Sciatic nerve (tissue), 2 donors: Measurements from ENCODE around the gene NKAIN1. TPM values are rescaled to one million over a fixed set of nuclear protein-coding genes. Genes with fewer than 3 reads are reported as not detected.
"Not testable (repeated sequence)": the region's sequence is repeated elsewhere in the genome, so short reads cannot be mapped to it uniquely, and the experiment has no call there.

ENCODE experiments used
- ATAC-seq: fragments of 200-7000 bp; cut with Tn5 transposase; one replicate; pipeline ENCODE4 v1.9.1; 2020; ENCODE audit warnings: mild to moderate bottlenecking, moderate library complexity
- DNase-seq: peaks from one replicate; pipeline ENCODE4 v3.0.0-alpha.2; 2020; ENCODE audit warnings: low spot score
- intact Hi-C: fragments of 100-400 bp; cut with DNase I; formaldehyde crosslinking; loops from one replicate; pipeline ENCODE4 v1.14.2; 2022
- total RNA-seq: library from RNA; stranded (reverse); fragmentation: NEBNext Ultra II Directional; extraction: Animal tissue kit (Norgen Biotek cat#: 25700); gene quantifications from one replicate; pipeline ENCODE4 v1.2.1, GENCODE V29; 2021
- donor health status: DM: no; HTN: no; CAD: no.
- donor health status: DM: no; HTN: no; CAD: no.

Gene NKAIN1
- total RNA-seq, 1 donor from 2014 or later = 0.13 TPM

DNA sequence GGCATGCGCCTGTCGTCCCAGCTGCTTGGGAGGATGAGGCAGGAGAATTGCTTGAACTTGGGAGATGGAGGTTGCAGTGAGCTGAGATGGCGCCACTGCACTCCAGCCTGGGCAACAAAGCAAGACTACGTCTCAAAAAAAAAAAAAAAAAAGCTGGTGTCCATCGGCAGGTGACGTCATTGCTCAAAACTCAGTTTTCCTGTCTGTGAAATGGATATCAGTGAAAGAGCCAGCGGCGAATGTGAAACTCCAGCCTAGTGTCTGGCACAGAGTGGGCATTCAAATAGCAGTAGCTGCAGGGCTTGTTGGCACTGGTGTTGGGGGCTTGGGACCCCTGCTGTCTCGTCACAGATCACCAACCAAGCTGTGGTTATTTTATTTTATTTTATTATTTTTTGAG is 75.8 kb downstream of the NKAIN1 start:
- DNase-seq (no peak), ATAC-seq (no peak)
- intact Hi-C loops = no loop called here

DNA sequence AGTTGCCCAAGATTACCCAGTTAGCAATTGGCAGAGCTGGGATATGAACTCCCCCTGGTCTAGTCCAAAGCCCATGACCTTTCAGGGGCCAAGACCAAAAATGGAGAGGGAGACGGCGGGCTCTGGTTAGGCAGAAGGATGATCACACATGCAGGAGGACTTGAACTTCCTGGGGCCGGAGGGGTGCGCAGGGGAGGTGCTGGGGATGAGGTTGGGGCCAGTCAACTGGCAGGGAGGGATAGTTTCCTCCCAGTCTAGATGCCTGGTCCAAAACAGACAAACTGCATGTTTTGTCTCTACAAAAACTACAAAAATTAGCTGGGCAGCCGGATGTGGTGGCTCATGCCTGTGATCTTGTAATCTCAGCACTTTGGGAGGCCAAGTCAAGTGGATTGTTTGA is 78.1 kb downstream of the NKAIN1 start:
- DNase-seq (no peak), ATAC-seq (no peak)
- intact Hi-C loops = no loop called here

DNA sequence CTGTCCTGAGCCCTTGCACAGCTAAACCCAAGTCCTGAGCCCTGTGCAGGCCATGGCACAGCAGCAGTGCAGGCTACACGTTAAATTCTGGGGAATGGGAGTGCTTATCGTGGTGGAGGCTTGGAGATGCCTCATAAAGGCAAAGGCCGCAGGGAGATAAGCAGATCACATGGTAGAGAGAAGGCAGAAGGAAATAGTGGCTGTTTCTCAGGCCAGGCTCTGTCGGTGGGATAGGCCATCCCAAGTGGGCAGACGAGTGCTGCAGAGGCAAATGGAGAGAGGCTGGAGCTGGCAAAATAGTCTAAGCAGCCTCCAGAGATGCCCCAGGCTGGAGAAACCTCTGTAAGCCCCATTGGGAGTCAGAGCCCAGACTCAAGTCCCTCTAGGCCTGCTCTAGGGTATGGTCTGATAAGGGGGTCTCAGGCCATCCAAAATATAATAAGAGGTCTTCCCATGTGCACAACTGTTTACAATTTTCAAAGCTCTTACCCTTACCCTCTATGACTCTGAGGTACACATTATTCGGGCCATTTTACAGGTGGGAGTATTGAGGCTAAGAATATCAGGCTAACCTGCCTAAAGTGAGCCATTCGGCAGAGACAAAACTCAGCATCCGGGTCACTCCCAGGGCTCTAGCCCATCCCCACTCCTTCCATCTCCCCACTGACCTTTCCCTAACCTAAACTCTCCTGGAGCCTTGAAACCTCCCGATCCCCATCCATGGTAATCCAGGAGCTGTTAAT is 79.6 kb downstream of the NKAIN1 start:
- intact Hi-C loops = no loop called here
- ATAC-seq (no peak), DNase-seq (no peak)

DNA sequence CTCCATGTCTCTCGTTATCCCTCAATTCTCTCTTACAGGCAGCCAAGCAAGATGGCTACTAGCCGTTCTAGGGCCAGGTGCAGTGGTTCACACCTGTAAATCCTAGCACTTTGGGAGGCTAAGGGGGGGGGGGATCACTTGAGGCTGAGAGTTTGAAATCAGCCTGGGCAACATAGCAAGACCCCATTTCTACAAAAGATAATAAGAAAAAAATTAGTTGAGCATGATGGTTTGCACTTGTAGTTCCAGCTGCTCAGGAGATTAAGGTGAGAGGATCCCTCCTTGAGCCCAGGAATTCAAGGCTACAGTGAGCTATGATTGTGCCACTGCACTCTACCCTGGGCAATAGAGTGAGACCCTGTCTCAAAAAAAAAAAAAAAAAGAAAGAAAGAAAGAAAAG is 80.4 kb downstream of the NKAIN1 start:
- no peak for DNase-seq
- intact Hi-C loops = no loop called here
- no peak for ATAC-seq

DNA sequence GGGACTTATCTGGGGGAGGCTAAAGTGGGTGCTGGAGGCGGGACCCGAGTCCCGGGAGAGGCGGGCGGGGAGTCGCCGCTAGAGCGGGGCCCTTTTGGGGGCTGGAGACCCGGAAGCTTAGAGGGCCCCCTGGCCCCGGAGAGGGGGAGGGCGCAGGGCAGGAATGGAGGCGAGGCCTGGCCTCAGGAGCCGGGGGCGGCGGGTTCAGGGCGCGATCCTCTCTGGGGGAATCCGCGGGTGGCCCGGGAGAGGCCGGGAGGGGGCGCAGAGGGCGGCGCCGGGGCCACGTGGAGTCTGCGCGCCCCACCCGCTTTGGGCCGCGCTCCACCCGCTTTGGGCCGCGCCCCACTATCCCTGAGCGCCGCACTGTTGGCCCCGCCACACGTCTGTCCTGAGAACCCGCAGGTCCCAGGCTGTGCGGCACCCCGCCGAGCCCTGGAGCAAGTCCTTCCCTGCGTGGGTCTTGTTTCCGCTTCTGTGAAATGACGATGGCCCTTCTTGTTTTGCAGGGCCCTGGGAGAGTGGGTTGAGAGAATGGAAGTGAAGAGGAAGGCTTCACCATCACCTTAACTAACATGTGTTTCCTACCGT is 84.4 kb downstream of the NKAIN1 start:
- peak; percentile 76 for DNase-seq
- intact Hi-C loops = no loop called here
- peak; percentile 83 for ATAC-seq

DNA sequence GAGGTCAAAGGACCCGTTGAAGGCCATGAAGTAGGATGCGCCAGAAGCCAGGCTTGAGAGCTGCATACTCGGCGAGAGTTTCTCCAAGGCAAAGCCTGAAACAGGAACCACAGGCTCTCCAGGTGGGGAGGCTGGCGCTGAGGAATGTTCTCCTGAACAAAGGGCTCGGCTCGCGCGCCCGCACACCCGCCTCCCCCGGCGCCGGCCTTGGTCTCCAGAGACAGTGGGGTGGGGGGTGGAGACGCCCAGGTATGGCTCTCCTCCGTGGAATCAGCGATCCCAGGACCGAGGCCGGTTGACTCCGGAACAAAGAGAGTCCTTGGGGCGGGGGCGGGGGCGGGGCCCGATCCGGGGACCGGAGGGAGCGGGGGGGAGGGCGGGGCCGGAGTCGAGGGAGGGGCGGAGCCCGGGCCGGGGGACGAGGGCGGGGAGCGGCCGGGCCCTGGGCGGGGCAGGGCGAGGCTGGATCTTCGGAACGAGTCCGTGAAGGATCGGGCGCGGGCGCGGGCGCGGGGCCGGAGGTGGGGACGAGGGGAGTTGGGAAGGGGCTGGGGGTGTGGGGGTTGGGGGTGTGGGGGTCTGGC is 85.0 kb downstream of the NKAIN1 start:
- DNase-seq (peak; percentile 86), ATAC-seq (peak; percentile 84)
- intact Hi-C loops = no loop called here

DNA sequence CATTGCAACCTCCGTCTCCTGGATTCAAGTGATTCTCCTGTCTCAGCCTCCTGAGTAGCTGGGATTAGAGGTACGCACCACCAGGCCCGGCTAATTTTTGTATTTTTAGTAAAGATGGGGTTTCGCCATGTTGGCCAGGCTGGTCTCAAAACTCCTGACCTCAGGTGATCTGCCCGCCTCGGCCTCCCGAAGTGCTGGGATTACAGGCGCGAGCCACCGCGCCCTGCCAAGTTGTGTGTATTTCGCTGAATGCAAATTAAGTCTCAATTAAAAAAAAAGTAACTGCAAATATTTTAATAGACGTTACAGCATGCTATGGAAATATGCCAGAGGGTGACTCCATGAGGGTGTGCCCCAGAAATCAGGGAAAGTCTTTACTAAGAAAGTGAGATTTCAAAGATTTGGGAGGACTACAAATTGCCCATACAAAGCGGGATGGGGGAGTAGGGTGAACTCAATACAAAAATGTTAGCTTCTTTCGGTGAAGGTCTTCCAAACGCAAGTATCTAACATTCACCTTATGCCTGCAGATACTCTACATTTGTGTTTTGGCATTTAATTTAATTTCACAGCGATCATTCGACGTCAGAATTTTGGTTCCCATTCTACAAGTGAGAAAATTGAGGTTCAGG is 85.6 kb downstream of the NKAIN1 start:
- no peak for DNase-seq
- ATAC-seq = no peak
- intact Hi-C loops = no loop called here

DNA sequence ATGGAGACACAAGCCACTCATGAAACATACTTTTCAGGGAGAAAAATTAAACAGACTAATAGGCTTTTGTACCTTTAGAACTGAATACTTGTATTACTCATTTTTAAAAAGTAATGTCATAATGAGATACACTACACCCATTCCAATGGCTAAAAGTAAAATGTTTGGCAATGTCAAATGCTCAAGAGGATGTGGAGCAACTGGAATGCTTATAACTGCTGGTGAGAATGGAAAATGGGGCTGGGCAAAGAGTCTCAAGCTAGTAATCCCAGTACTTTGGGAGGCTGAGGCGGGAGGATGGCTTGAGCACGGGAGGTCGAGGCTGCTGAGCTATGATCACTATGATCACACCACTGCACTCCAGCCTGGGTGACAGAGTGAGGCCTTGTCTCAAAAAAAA is 86.3 kb downstream of the NKAIN1 start:
- ATAC-seq (no peak), DNase-seq (no peak)
- intact Hi-C loops = no loop called here

DNA sequence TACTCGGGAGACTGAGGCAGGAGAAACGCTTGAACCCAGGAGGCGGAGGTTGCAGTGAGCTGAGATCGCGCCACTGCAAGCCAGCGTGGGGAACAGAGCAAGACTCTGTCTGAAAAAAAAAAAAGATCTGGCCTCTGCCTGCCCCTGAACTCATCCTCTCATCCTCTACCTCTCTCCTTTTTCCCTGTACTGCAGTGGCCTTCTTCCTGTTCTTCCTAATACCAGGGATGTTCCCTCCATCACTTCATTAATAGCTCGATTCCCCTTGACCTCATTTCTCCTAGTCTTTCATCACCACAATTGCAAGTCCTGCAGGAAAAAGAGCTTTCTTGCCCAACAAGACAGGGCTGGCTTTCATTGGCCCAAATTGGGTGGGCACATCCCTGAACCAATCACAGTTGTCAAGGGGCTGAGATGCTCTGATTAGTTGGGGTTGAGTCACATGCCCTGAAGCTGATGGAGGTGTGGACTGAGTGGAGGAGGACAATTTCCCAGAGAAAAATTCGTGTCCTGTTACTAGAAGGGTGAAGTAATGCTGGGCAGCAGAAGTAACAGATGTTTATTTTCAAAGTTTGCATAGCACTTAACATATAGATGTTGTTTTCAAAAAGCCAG is 87.4 kb downstream of the NKAIN1 start:
- peak; percentile 31 for ATAC-seq
- intact Hi-C loops = no loop called here
- DNase-seq = no peak

DNA sequence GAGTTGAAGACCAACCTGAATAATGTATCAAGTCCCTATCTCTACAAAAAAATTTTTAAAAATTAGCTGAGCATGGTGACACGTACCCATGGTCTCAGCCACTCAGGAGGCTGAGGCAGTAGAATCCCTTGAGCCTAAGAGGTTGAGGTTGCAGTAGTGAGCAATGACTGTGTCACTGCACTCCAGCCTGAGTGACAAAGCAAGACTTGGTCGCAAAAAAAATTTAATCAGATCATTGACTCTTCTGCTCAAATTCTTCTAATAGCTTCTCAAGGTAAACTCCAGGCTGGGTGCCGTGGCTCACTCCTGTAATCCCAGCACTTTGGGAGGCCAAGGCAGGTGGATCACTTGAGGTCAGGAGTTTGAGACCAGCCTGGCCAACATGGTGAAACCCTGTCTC is 88.3 kb downstream of the NKAIN1 start:
- ATAC-seq (no peak), DNase-seq (no peak)
- intact Hi-C loops = no loop called here

DNA sequence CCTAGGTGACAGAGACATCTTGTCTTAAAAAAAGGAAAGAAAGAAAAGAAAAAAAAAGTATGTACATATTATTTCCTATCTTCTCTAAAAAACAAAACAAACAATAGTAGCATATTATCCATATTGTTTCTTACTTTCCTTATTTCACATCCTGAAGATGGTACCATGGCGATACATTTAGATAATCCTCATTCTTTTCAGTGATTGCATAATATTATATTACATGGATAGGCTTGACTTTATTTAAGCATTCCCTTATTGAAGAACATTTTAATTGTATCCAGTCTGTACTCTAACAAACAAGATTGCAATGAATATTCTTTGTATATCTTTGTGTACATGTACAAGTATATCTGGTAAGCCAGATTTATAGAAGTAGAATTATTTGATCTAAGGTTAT is 91.3 kb downstream of the NKAIN1 start:
- no peak for ATAC-seq
- no peak for DNase-seq
- intact Hi-C loops = no loop called here

DNA sequence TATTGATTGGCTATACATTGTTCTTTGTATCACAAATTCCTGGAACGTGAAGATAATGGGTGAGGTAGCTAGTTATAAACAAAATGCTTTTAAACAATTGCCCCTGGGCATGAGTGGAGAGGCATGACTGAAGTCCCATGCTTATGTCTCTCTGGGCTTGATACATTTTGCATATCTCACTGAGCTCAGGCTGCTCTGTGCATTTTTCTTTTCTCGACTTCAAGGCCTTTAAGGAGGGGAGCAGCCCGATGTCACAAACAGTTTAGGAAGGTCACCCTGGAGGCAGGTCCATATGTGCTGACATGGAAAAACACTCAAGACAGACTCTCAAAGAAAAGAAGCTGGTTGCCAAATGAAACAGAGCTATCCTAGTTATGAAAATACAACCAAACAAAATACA is 94.0 kb downstream of the NKAIN1 start:
- DNase-seq (no peak), ATAC-seq (no peak)
- intact Hi-C loops = no loop called here

DNA sequence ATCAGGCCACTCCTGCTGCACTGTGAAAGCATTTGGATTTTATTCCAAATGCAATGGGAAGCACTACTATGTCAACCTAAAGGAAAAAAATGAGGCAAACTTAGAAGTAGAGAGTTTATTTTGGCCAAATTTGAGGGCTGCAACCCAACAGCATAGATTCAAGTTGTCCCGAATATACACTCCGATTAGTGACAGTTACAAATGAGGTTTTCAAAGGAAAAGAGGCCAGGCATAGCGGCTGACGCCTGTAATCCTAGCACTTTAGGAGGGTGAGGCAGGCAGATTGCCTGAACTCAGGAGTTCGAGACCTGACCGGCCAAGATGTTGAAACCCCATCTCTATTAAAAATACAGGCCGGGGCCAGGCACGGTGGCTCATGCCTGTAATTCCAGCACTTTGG is 95.2 kb downstream of the NKAIN1 start:
- no peak for DNase-seq
- intact Hi-C loops = no loop called here
- ATAC-seq = no peak

DNA sequence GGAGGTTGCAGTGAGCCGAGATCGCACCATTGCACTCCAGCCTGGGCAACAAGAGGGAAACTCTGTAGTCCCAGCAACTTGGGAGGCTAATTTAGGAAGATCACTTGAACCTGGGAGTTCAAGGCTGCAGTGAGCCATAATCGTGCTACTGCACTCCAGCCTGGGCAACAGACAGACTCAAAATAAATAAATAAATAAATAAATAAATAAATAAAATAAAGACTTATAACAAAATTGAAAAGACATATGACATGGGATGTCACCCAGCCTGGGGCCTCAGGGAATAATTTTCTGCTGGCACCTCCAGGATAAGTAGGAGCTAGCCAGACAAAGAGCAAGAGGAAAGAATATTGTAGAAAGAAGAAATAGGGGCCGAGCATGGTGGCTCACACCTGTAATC is 96.2 kb downstream of the NKAIN1 start:
- no peak for ATAC-seq
- intact Hi-C loops = no loop called here
- DNase-seq = no peak

DNA sequence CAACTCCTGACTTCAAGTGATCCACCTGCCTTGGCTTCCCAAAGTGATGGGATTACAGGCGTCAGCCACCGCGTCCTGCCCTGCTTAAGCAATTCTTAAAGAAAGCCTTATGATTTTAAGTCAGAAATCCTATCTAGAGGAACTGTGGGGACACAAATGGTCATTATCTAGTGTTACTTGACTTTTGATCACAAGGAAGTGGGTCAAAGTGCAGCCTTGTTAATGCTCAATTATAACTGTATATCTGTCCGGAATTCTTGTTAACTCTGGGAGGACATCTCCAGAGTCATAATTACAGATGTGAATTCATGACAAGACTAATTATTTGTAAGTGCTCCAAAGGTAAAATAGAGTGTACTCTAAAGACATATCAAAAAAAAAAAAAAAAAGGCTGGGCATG is 97.3 kb downstream of the NKAIN1 start:
- intact Hi-C loops = no loop called here

DNA sequence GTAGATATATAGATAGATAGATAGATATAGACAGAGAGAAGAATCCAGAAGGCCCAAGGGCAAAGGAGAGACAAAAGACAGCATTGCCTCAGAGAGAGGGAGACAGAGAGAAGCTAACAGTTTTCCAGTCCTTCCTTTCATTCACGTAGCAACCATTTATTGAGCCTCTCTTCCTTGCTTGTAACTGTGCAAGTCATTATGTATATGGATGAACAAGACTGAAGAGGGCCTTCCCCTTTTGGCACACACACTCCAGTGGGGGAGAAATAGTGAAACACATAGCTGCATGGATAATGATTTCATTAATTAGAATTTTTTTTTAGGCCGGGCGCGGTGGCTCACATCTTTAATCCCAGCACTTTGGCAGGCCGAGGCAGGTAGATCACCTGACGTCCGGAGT is 99.4 kb downstream of the NKAIN1 start:
- DNase-seq (no peak), ATAC-seq (no peak)
- intact Hi-C loops = no loop called here

More for the DNA sequence above, 97.3 kb downstream of the NKAIN1 start:
- ATAC-seq = no peak
- no peak for DNase-seq

DNA sequence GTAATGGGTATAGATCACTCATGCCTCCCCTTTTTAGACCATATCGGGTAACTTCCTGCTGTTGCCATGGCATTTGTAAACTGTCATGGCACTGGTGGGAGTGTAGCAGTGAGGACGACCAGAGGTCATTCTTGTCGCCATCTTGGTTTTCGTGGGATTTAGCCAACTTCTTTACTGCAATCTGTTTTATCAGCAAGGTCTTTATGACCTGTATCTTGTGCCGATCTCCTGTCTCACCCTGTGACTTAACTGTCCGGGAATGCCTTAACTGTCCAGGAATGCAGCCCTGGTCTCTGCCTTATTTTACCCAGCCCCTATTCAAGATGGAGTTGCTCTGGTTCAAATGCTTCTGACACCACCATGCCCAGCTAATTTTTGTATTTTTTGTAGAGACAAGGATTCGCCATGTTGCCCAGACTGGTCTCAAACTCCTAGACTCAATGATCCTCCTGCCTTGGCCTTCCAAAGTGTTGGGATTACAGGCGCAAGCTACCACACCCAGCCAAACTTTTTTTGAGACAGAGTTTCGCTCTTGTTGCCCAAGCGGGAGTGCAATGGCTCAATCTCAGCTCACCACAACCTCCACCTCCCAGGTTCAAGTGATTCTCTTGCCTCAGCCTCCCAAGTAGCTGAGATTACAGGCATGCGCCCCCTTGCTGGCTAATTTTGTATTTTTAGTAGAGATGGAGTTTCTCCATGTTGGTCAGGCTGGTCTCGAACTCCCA is 100.7 kb downstream of the NKAIN1 start:
- ATAC-seq, DNase-seq, intact Hi-C loops: not testable (repeated sequence)

DNA sequence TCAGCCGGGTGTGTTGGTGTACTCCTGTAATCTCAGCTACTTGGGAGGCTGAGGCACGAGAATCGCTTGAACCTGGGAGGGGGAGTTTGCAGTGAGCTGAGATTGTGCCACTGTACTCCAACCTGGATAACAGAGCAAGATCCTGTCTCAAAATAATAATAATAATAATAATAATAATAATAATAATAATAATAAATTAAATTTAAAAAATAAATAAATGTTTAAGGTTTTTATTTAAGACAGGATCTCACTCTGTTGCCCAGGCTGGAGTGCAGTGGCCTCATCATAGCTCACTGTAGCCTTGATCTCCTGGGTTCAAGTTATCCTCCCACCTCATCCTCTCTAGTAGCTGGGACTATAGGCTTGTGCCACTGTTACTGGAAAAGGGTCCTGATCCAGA is 101.8 kb downstream of the NKAIN1 start:
- DNase-seq, intact Hi-C loops, ATAC-seq: not testable (repeated sequence)

DNA sequence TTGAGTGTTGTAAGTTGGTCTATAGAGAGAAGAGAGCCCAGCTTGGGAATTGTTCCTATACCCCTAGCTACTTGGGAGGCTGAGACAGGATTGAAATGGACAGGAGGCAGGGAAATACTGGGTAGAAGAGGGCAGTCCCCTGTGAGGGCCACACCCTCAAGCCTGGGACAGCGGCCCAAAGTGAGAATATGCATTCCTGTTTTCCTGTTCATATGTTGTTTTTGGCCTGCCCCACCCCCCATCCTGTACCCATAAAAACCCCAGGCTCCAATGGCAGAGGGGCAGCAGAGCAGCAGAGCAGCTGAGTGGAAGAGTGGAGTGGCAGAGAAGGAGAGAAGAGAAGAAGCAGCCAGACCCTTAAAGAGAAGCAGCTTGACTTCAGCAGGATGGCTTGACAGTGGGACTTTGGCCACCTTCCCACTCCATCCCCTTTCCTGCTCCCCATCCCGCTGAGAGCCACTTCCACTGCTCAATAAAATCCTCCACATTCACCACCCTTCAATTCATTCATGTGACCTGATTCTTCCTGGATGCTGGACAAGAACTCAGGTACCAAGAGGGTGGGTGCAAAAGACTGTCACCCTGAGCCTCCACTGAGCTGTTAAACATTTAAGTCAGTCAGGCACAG is 103.6 kb downstream of the NKAIN1 start:
- DNase-seq (no peak), ATAC-seq (no peak)
- intact Hi-C loops = no loop called here
